Hepatic stellate cell (primary cell): ENCODE data around the gene MPP1.

ENCODE experiments used
- DNase-seq: peaks from one replicate; pipeline ENCODE4 v3.0.0; 2011; ENCODE audit warnings: low spot score

MPP1 gene

DNA sequence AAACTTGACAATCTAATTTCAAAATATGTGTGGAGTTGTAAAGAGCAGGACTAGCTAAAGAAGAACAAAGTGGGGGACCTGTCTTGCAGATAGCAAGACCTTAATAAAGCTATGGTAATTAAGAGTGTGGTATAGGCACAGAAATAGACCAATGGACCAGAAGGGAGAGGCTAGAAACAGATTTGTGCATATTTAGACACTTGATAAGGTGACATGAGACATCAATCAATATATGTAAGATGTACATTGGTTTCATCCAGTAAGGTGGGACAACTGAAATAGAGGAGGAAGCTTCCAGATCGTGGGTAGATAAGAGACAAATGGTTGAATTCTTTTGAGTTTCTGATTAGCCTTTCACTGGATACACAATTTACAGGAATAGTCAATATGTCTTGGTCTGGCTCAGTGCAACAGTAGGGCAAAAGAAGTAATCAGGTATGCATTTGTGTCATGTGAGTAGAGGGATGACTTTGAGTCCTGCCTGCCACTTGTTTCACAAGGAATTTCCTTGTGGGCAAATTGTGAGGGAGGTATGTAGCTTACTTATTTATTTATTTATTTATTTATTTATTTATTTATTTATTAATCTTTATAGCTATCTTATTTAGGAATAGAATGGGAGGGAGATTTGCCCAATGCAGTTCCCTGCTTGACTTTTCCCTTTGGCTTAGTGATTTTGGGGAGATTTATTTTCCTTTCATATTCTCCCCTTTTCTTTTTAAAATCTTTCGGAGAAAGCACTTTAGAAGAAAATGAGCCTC is 7.2 kb upstream of the MPP1 start:
- DNase-seq = no peak

GRCh38 chrX:154809939-154810665 is 4.8 kb upstream of the MPP1 start:
- DNase-seq = no peak

- DNase-seq = no peak
Observed at GRCh38 chrX:154806837-154807501, 1.7 kb upstream of the MPP1 start.

DNA sequence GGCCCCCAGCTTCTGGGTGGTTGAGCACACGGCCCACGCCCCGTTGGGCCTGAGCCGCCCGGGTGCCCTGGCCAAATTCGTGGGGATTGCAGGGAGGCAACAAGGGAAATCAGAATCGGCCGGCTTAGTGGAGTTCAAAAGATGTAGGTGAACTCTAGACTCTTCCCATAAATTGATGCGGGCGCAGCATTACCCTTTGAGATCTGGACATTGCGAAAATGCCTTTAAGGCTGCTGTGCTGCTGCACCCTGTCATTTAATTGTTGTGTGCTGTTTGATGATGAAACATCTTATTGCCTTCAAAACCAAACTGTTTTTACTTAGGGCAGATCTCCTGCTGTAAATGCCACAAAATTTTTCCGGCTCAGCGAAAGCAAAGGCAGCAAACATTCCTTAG is 409 bp upstream of the MPP1 start:
- DNase-seq = peak; percentile 27

GRCh38 chrX:154804261-154804956 is 876 bp downstream of the MPP1 start:
- no peak for DNase-seq

DNA sequence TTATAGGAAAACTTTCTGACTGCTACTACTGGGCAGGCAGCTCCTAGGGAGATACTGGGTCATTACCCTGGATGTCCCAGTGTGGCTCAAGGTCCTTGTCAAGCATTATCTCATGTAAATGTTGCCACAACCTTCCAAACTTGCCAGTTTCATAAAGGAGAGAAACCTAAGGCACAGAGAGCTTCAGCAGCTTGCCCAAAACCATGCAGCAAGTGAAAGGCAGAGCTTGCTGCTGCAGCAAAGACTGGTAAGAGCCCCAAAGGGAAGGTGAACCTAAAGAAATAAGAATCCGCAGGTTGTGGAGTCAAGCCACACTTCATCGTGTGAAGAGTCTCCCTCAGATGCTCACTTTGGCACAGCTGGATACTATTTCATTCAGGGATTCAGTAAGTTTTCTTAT is 2.3 kb downstream of the MPP1 start:
- DNase-seq = no peak

GRCh38 chrX:154800478-154801210 is 4.6 kb downstream of the MPP1 start:
- DNase-seq = no peak

- no peak for DNase-seq
Observed at GRCh38 chrX:154799556-154800348, 5.5 kb downstream of the MPP1 start.

- no peak for DNase-seq
Observed at GRCh38 chrX:154797006-154797405, 8.3 kb downstream of the MPP1 start.

GRCh38 chrX:154795016-154795415 is 10.3 kb downstream of the MPP1 start:
- DNase-seq = no peak

GRCh38 chrX:154793084-154793795 is 12.0 kb downstream of the MPP1 start:
- DNase-seq = no peak

DNA sequence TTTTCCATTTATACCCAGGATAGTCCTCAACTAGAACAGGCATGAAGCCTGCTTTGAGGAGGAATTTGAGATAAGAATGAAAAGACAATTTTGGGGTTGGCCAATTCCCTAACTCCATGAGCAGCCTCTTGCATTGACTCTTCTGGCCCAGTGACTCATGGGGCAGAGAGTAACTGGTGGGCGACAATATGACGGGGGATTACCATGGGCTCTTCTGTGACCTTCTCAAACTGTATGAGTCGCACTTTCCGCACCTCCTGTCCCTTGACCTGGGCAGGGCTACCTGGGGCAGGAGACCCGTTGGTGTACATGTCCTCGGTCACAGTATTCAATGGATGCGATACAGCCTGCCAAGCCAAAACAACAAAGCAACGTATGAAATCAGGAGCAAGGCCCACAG is 13.3 kb downstream of the MPP1 start:
- no peak for DNase-seq

GRCh38 chrX:154791467-154791866 is 13.8 kb downstream of the MPP1 start:
- DNase-seq = no peak

DNA sequence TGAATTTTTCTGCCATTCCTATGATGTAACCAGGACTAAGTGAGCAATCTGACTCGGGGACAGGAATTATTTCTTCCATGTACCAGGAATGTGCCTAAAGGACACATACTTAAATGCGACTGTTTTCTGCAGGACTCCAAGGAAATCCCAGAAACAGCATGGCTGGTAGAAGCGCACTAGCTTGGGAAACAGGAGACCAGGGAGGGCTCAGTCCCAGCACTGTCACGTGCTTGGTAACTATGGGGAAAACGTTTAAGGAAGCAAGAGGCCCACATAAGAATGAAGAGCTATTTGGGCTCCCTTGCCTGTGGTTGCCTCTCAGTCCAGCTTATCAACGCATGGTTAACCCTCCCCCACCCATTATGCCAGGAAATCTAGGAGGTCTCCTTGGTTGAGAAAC is 19.6 kb downstream of the MPP1 start:
- no peak for DNase-seq

GRCh38 chrX:154784149-154784995 is 20.9 kb downstream of the MPP1 start:
- no peak for DNase-seq

- no peak for DNase-seq
Observed at GRCh38 chrX:154780968-154781367, 24.3 kb downstream of the MPP1 start.

DNA sequence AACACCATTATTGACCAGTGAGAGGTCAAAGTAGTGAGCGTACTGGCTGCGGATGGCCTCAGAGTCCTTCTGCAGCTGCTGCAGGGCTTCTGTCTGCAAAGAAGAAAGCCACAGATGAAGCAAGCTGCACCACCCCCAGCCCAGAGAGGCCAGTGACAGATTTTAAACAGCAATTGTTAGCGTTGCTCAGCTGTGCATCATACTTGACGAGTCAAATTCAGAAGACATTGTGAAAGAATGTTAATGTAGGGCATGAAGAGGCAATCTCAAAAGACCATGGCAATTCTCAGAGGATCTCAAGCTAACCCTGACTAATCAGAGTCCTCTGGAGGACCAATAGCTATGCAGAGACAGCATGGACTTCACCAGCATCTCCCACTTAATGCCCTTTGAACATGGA is 26.0 kb downstream of the MPP1 start:
- DNase-seq = peak; percentile 47

- DNase-seq = no peak
Observed at GRCh38 chrX:154776753-154777152, 28.5 kb downstream of the MPP1 start.
